ENCODE data around the gene EPAS1. TPM values are rescaled to one million over a fixed set of nuclear protein-coding genes. Genes with fewer than 3 reads are reported as not detected.

EPAS1 gene
- polyA plus RNA-seq, 2 of the 4 experiments (the other 2 are of a cell fraction), result 128 to 143 TPM

- Histone ChIP-seq H3K9me3 (peaks cover 9% of the 10 kb centered on the region; the same call in 2 of the 3 replicates), H3K4me2 (peak overlapping the region; percentile 98), H3K4me3 (peak overlapping the region; percentile 92), H3K4me1 (peaks cover 61% of the 10 kb centered on the region), H3K27ac (peak overlapping the region; percentile 81 to 91)
- TF ChIP-seq PBX3 (IDR thresholded peaks at IDR 0.05) (no peak), FOSL2 (IDR thresholded peaks at IDR 0.05) (no peak), FOSL2 (CRISPR knock-in tag; IDR thresholded peaks at IDR 0.05) (0 out of 2 replicates have a peak, but pooled peaks have one; percentile 2)
- ATAC-seq (no peak), FAIRE-seq (no peak), DNase-seq (ENCODE audit: low read depth in 1 of 2, low spot score in 1 of 2) (no peak)
- CTCF ChIA-PET, result interaction anchor here (1.1 to 2.0 kb wide), 7 partner anchors 8 to 237 kb away, joined by 3 to 9 read pairs (median 4); no protein-coding TSS in a partner anchor
- POLR2A ChIA-PET, result no interaction called here
- WGBS (ENCODE audit: missing lambda C conversion rate), result 69% methylated on average over 6 of the region's 6 CpGs
These were observed 3.2 kb downstream of the EPAS1 start for GRCh38 chr2:46300406-46300832.

DNA sequence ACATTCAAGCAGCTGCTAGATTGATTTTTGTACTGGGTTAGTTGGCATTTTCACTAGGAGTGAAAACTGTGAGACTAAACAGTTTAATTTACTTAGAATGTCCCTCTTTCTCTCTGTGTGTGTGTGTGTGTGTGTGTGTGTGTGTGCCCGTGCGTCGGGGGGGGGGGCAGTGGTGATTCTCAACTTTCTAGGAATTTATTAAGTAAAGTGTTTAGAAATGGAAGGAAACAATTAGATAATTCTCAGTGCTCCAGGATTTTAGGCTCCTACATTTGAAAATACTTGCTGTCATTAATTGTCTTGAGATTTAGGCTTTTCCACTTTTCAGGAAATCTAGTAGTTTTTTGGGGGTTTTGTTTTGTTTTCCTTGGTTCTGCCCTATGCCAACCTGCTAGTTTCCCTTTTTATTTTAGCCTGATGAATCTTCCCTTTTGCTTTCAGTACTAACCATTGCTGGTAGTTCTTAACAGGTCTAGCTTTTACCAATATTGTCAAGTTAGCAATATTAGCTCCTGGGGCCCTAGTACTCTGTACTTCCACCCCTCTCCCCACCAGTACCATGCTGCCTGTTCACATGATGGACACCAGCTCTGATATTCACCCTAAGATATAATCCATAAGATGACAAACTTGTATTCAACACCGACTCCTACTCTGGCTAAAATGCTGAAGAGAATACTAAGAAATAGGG, 4.9 kb downstream of the EPAS1 start:
- POLR2A ChIA-PET, result no interaction called here
- peak overlapping the region; percentile 98 for H3K4me2 ChIP-seq
- peaks cover 10% of the 10 kb centered on the region; the same call in 2 of the 3 replicates for H3K9me3 ChIP-seq
- peak overlapping the region; percentile 81 to 91; a peak in 5 of 6 replicates for H3K27ac ChIP-seq
- CTCF ChIA-PET, result interaction anchor here (1.0 to 2.1 kb wide), 12 partner anchors 8 to 310 kb away, joined by 3 to 11 read pairs (median 4); no protein-coding TSS in a partner anchor
- WGBS (ENCODE audit: missing lambda C conversion rate), result 64% methylated on average over 4 of the region's 4 CpGs
- no peak overlapping the region for H3K4me3 ChIP-seq
- no peak for DNase-seq (ENCODE audit: low read depth in 1 of 2, low spot score in 1 of 2)
- H3K4me1 ChIP-seq, result peaks cover 72% of the 10 kb centered on the region
- no peak for FAIRE-seq
- no peak for ATAC-seq
- TF ChIP-seq MAFK (IDR thresholded peaks at IDR 0.05; ENCODE audit: partially characterized antibody) (peak; percentile 87), HDAC2 (IDR thresholded peaks at IDR 0.05) (no peak)

DNA sequence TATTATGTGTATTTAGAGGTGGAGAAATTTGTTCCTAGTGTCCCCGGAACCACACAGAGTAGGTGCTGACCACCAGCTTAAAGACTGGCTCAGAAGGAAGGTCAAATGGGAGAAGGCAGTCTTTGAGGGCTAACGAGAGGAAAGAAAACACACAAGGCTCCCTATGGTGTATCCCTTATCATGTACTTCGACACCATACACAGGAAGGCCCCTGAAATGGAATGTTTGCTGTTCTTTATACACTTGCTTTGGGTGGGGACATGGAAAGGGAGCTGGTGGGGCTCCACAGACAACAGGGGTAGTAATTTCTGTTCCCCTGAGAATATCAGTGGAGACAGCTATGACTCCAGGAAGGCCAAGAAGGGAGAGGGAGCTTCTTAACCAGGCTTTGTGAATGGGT, 6.0 kb downstream of the EPAS1 start:
- Histone ChIP-seq H3K4me2 (peak overlapping the region; percentile 98), H3K27ac (peak overlapping the region; percentile 71 to 92), H3K4me1 (peaks cover 83% of the 10 kb centered on the region), H3K4me3 (no peak overlapping the region), H3K9me3 (peaks cover 10% of the 10 kb centered on the region; the same call in 2 of the 3 replicates)
- 92% methylated on average over 3 of the region's 3 CpGs for WGBS (ENCODE audit: missing lambda C conversion rate)
- FAIRE-seq, result no peak
- no peak for DNase-seq (ENCODE audit: low read depth in 1 of 2, low spot score in 1 of 2)
- ChIA-PET CTCF (interaction anchor here (0.6 to 2.1 kb wide), 14 partner anchors 9 to 1031 kb away, joined by 3 to 7 read pairs (median 3); no protein-coding TSS in a partner anchor), POLR2A (no interaction called here)
- TF ChIP-seq MAFK (IDR thresholded peaks at IDR 0.05; ENCODE audit: partially characterized antibody) (no peak), BHLHE40 (IDR thresholded peaks at IDR 0.05; ENCODE audit: low read depth, low read length) (no peak)
- TF ChIP-seq, protein P1, sequence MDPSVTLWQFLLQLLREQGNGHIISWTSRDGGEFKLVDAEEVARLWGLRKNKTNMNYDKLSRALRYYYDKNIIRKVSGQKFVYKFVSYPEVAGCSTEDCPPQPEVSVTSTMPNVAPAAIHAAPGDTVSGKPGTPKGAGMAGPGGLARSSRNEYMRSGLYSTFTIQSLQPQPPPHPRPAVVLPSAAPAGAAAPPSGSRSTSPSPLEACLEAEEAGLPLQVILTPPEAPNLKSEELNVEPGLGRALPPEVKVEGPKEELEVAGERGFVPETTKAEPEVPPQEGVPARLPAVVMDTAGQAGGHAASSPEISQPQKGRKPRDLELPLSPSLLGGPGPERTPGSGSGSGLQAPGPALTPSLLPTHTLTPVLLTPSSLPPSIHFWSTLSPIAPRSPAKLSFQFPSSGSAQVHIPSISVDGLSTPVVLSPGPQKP (IDR thresholded peaks at IDR 0.05; ENCODE audit: low read depth, low read length), result no peak
- ATAC-seq, result no peak

- H3K4me1 ChIP-seq, result peaks cover 89% of the 10 kb centered on the region
- peak overlapping the region; percentile 98 for H3K4me2 ChIP-seq
- DNase-seq (ENCODE audit: low read depth in 1 of 2, low spot score in 1 of 2) (no peak), FAIRE-seq (no peak), ATAC-seq (no peak)
- TF ChIP-seq, protein P2, sequence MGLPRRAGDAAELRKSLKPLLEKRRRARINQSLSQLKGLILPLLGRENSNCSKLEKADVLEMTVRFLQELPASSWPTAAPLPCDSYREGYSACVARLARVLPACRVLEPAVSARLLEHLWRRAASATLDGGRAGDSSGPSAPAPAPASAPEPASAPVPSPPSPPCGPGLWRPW (IDR thresholded peaks at IDR 0.05), result no peak
- TF ChIP-seq ESRRA (IDR thresholded peaks at IDR 0.05; ENCODE audit: borderline replicate concordance, low read length) (no peak), ATOH8 (CRISPR knock-in tag; IDR thresholded peaks at IDR 0.05; ENCODE audit: low read depth) (no peak), FOXS1 (CRISPR knock-in tag; IDR thresholded peaks at IDR 0.05) (no peak), JUN (IDR thresholded peaks at IDR 0.05) (no peak), JUNB (IDR thresholded peaks at IDR 0.05) (peak; percentile 21; the same call in 1 of the 2 replicates), MAZ (IDR thresholded peaks at IDR 0.05; ENCODE audit: borderline replicate concordance, low read depth, low read length) (no peak)
- H3K9me3 ChIP-seq, result peaks cover 10% of the 10 kb centered on the region; the same call in 2 of the 3 replicates
- 53% methylated on average over 5 of the region's 5 CpGs for WGBS (ENCODE audit: missing lambda C conversion rate)
- no peak overlapping the region for H3K4me3 ChIP-seq
- CTCF ChIA-PET, result interaction anchor here (0.6 to 2.1 kb wide), 8 partner anchors 9 to 1031 kb away, joined by 3 to 7 read pairs (median 4); no protein-coding TSS in a partner anchor
- POLR2A ChIA-PET, result no interaction called here
- H3K27ac ChIP-seq, result peak overlapping the region; percentile 71 to 92
These were observed 6.6 kb downstream of the EPAS1 start for GRCh38 chr2:46303822-46304221.
